GM21447 (cell line): Measurements from ENCODE around the gene GAB2.

Experiments used
- ATAC-seq: cut with Tn5 transposase; IDR thresholded peaks from one replicate; pipeline ENCODE4 v1.9.1; 2021; ENCODE audit not compliant: unreplicated experiment

GAB2 gene

DNA sequence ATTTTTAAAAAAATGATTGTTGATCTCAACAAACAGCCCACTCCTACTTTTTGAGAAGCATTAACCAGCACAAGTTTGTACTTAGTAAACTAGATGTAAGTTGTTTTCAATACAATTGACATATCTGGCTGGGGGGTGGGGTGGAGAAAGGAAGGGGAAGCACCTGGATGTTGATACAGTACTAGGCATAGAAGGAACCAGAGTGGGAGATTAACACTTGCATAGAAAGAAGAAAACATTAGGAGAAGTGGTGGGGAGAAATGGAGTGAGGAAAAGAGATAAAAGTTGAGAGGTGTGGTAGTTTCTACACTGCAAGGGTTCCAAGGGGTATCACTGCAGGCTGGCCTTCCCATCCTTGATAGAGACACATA lies 10.6 kb upstream of the GAB2 start:
- no peak for ATAC-seq

DNA sequence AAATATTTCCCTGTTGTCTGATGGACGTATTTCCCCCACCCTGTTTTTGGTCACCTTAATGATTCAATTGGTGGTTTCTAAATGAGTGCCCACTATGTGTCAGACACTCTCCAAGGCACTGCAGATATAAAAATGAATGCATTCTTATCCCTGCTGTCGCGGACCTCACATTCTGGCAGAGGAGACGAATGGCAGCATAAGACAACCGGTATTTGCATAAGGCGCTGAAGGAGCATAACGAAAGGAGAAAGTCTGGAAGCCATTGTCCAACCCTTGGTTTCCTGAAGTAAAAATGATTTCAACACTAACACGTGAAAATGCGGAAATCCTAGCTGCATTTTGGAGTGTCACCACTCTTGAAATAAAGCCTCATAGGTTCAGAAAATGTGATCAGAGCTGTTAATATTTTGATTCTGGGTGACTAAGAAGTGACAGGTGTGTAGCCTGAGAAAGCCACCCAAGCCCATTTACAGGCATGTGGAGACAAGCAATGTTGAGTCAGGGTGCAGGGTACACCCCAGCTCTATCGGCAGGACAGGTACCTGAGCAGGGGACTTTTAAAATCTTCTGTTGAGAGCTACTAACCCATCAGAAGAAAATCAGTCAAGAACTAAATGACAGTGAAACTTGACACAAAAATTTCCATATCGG lies 10.1 kb upstream of the GAB2 start:
- peak; percentile 35 for ATAC-seq

DNA sequence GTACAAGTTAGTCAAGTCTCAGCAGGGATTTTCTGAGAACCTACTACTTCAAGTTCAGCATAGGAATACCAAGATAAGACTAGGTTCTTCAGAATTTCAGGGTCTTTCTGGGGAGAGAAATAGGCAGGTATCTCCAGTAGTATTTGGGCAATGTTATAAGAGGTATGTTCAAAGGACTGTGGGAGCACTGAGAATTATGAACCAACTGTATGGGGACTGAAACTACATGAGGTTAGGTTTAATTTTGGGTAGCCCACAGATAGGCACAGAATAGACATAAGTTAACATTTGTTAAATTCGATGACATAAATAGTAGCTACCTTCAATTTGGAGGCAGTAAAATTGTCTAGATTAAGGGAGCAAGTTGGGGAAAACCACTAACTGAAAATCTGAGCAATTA lies 9.2 kb upstream of the GAB2 start:
- no peak for ATAC-seq

DNA sequence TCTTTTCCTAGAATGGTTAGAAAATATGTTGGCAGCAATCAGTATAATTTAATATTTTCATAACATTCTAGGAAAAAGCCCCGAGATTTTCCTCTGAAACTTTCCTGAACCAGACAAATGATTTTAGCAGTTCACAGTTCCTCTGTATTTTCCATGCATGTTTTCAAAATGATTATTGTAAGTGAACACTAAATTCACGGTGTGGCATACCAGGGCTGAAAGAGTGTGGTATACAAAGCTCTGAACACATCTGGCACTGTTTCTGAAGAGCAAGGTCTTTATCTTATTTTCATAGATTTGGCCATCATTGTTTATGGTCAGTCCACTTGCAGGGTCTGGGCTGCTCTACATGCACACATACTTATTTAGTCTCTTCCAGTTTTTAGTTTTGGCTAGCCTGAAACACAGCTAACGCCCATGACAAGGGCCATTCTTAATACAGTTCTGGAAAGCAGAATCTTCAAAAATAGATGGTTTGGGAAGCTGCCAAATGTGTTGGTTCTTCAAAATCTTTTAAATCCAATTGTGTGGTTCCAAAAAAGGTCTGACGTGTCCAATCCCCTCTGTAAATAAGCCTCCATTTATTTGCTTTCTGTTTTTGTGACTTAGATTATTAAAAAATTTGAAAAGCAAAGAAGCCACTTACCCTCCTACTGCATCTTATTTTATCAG lies 7.9 kb upstream of the GAB2 start:
- ATAC-seq = no peak

DNA sequence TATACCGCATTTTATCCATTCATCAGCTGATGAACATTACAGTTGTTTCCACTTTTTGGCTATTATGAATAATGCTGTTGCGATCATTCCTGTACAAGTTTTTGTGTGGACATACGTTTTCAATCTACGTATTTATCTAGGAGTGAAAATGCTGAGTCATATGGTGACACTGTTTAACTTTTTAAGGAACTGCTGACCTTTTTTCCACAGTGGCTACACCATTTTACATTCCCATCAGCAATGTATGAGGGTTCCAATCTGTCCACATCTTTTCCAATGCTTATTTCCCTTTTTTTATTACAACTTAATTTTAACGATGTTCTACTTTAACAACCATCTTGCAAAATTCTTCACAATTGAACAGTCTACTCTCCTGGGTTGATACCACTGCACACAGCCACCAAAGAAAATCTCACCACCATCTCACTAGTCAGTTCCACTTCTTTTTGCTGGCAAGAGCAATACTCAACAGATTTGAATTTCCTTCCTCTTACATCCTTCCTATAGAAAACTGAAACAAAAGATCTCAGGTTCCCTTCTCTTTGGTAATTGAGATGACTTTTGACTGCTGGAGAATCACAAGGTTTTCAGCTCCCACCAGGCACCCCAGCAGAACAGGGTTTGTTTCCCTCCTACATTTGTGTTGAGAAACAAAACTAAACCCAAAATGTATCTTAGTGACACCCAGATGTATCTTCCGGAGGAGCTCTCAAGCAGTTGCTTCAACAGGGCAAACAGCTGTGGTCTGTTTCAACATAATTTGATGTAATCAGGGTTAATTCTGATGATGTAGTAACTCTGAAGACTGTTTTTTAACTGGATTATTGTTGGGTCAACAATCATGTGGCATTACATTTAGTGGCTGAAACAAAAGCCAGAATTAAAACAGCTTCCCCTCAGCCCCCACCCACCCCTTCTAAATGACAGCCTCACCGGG lies 7.0 kb upstream of the GAB2 start:
- ATAC-seq = peak; percentile 42

DNA sequence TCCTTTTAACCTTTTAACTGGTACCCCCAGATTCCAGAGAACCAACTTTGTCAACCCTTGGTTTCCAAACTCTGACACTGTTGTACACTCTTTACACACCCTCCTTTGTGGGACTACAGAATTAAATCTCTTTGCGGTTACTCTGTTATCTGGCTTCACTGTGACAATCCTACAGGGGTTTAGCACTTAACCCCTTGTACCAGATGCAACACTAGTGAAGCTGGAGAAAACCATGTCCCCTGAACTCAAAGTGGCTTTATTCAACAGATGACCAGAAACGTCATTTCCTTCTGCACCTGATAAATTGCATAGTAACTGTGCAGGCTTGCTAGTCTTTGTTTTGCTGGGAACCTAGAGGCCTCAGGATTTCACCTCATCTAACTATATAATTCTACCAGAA lies 5.6 kb upstream of the GAB2 start:
- no peak for ATAC-seq

DNA sequence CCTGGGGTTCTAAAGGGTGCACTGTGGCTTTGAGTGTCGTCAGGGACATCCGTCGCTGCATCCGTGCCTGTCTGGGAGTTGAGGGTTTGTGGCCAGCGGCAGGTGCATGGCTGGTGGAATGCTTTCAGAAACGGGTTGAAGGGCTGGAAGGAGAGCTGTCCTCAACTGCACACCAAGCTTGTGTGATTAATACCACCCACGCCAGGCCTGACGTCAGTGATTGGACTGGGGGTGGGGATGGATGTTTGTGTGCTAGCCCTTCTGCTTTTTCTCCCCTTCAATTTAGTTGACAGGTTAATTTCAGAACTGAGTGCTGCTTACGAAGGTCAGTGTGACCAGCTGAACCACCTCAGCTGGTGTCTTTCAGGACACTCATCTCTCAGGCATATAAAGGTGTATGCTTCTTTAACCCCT lies 3.2 kb upstream of the GAB2 start:
- no peak for ATAC-seq

DNA sequence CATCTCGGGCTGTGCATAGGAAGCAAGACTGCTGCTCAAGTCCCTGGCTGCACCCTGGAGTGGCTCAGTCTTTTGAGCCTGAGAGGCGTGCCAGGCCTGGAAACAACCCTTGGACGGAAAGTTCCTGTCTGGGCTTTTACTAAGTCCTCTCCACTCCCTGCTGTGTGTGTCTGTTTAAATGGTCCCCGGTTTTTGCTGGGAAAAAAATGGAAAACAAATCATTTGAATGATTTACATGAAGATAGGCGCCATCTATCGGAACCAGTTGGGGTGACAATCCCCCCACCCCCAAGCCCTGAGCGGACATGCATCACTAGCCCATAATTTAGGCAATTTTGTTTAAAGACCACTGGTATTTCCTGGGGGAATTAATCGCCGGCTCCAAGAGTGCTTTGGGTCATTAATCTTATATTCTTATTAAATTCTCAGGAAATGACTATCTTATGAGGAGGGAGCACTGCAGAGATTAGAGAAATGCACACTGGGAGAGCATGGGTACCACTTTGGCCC lies 2.7 kb upstream of the GAB2 start:
- no peak for ATAC-seq

DNA sequence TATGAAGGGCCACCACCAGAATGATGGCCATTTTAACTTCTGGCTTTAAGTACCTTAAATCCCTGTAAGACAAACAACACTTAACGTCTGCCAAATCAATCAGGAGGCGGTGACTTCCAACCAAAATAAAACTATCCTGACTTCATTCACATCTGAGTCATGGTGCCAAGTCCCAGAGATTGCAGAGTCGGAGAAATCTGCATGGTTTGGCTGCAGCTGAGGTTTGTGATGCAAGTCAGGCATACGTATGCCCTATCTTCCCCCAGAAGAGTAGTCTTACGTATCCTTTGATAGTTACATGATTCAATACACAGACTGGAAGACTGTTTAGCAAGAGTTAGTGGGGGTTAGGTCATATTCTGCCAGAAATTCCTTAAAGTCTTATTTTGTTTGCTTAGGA lies 1.7 kb upstream of the GAB2 start:
- ATAC-seq = no peak

DNA sequence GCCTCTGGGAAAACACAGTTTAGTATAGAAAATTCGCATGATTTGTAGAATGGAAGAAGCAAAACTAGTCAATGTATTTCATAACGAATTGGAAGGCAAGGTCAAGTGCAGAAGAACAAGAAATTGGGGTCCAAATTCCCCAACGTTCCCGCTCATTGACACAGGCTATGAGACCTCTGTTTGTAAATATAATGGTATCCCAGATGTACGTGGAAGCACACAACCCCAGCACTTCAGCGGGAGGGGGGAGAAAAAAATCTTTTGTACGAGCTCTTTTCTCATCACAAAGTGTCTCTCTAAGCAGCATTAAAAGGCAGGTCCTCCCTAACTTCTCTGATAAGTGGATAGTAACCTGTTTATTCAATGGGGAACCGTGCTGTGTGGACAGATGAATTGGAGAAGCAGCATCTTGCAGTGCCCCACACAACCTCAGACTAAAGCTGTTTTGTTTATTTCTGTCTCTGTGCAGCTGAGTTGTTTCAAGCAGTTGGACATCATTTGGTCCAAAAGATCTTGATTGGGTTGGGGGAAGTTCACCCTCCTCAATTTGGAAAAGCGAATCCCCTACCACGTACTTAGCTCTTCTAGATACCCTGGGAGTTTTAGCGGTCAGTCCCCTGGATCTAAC lies 1.1 kb upstream of the GAB2 start:
- ATAC-seq = no peak

DNA sequence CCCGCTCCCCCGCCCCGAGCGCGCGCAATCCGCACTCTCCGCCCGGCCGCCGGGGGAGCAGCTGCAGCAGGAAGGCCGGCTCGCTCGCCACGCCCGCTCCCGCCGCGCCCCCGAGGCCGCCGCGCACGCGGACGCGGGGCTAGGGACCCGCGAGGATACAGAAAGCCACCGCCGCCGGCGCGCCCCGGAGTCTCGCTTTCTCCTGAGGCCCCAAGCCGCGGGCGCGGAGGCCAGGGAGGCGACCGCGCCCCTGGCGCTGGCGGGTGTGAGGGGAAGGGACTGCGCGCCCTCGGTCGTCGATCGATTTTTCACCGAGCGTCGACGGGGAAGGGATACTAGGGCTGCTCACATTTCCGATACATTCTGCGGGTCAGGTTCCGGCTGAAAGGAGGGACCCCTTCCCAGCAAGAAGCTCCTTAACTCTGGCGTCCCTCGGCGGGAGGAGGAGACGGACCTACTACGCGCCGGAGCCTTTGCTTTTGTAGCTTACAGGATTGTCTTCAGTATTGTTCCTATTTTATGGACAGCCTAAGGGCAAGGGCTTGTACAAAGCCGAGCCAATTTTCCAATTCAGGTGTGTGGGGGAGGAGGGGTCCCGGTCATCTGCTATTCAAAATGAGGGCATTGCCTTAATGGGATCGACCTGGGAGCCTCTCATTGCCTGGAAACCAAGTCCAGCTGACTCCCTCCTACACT lies 416 bp upstream of the GAB2 start:
- peak; percentile 46 for ATAC-seq

DNA sequence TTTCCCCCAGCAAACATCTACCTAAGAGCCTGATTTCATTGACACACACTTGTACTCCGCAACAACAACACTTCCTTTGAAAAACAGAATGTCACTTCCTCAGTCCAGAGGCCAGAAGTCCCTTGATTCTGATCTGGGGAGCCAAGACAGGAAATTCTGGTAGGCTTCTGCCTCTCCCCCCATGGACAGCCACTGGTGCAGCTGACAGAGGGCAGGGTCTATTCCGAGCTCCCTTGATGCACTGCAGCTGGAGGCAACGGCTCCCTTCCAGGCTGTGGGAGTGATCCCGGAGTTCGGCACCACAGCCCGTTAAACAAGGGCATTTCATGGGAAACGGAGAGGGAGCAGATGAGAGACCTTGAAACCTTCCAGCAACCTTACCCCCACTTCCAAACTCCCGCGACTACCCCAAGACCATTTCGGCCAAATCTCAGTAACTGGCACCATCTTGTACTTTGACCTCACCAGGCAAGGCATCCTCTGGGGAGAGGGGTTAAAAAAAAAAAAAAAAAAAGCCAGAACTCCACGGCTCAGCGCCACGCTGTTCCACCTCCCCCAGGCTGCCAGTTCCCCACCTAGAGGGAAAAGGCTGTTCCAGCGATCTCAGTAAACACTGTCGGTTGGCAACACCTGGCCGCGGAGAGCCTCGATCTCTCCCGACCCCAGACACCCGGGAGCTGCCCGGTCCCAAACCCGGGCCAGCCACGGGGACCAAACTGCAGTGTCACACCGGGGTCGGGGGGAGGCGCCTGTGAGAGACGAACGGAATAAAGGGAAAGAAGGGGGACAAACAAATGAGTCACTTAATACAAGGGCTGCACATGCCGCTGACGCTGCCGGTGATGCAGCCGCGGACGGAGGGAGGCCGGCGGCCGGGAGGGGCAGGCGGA lies 1.1 kb downstream of the GAB2 start:
- ATAC-seq = peak; percentile 52

DNA sequence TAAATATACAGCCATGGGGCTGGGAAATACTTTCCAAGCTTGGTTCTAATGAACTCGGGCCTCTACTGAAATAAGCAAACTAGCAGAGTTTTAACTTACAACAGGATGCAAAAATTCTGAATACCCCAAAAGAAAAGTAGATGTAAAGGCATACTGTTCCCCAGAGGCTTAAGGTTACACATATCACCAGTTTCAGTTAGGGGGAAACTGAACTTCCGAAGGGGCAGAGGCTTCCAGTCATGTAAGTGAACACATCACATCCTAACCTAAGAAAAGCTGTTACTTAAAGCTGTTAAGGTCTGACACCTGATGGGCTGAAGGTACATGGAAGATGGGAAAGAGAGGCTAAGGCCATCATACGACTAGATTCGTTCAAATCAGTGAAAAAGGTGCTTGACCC lies 2.3 kb downstream of the GAB2 start:
- ATAC-seq = peak; percentile 29

DNA sequence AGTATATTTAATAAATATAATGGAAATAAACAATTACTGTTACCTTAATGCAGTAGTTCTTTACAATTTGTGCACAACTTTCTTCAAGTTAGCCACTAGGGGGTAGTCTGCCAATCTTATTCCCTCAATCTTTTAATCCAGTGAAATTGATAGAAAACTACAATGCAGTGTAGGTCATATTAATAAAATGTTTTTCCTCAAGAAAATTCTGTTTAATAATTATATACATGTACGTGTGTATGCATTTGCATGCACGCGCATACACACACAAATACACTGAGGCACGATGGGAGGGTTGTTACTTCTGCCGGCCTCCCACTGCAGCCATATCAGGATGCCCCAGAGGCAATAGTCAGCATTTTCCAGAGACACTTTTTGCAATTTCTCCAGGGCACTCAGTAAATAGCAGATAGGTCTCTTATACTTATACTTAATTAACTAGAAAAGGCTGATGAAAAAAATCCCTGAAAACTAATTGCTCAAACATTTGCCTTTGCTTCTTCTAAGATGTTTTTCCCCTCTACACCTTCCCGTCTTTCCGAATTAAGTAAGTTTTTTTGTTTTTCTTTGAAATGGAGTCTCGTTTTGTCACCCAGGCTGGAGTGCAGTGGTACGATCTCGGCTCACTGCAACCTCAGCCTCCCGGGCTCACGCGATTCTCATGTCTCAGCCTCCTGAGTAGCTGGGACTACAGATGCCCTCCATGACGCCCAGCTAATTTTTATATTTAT lies 3.1 kb downstream of the GAB2 start:
- no peak for ATAC-seq

DNA sequence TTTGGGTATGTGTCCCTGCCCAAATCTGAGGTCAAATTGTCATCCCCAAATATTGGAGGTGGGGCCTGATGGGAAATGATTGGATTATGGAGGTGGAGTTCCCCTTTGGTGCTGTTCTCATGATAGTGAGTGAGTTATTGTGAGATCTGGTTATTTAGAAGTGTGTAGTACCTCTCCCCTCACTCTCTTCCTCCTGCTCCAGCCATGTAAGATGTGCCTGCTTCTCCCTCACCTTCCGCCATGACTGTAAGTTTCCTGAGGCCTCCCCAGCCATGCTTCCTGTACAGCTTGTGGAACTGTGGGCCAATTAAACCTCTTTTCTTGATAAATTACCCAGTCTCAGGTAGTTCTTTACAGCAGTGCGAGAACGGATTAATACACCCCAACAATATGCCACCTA lies 9.0 kb downstream of the GAB2 start:
- ATAC-seq = no peak

DNA sequence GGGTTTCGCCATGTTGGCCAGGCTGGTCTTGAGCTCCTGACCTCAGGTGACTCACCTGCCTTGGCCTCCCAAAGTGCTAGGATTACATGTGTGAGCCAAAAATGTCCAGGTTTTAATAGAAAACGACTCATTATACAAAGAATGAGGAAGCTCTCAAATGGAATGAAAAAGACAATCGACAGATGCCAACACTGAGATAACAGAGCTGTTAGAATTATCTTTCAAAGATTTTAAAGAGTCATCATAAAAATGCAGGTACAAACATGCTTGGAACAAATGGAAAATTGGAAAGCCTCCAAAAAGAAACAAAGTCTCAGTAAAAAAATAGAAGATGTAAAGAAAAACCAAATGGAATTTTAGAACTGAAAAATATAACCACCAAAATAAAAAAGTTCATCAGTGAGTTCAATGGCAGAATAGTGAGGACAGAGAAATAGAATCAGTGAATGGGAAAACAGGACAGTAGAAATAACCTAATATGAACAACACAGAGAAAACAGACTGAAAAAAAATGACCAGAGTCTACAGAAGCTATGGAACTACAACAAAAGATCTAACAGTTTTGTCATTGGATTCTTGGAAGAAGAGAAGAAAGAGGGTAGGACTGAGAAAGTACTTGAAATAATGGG lies 10.9 kb downstream of the GAB2 start:
- no peak for ATAC-seq

DNA sequence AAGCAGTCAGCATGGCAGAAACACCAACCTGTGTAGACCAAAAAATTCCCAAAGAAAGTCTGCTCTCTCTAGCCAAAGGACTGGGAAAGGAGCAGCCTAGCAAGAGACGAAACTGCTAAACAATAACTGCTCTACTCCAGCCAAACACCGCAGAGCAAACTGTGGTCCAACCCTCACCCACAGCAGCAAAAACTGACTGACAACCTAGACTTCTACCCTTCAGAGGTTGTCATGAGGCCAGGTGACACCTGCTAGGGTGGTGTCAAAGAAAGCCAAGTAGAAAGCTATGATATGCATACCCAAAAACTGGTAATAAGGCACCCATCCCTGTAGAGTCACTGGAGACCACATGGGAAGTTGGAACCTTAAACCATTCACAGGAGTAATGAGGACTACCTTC lies 11.8 kb downstream of the GAB2 start:
- no peak for ATAC-seq

DNA sequence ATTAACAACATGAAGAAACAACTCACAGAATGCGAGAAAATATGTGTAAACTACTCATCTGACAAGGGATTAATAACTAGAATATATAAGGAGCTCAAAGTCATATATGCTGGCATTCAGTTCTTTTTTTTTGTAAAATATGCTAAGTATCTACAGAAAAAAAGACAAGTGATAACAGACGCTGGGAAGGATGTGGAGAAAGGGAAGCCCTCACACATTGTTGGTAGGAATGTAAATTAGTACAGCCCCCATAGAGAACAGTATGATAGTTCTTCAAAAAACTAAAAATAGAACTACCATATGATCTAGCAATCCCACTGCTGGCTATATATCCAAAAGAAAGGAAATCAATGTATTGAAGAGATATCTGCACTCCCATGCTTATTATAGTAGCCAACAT lies 13.8 kb downstream of the GAB2 start:
- ATAC-seq = no peak

DNA sequence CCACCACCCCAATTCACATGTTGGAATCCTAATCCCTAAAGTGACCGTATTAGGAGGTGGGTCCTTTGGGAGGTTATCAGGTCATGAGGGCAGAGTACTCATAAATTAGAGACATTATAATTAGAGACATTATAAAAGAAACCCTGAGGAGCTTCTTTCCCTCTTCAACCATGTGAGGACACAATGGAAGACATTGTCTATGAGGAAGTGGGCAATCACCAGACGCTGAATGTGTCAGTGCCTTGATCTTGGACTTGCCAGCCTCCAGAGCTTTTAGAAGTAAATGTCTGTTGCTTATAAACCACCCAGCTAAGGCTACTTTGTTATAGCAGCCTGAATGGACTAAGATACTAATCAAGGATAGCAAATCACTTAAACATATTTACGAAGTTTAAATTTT lies 14.8 kb downstream of the GAB2 start:
- ATAC-seq = no peak
